Hair follicular keratinocyte (primary cell): Measurements from ENCODE around the gene KIAA2012. TPM values are rescaled to one million over a fixed set of nuclear protein-coding genes. Genes with fewer than 3 reads are reported as not detected.

Source experiments
- total RNA-seq: library from RNA; depleted of rRNA; stranded (reverse); fragments of >200 nt; gene quantifications from 2 replicates; pipeline ENCODE4 v1.2.3, GENCODE V29; 2015

Gene KIAA2012
- not detected in 2 replicates for total RNA-seq

GRCh38 chr2:202072737-202073401 lies at the start of gene KIAA2012:
KIAA2012 (plus strand) TSS chr2:202073255; CDS start chr2:202073628, 373 bp downstream.

GRCh38 chr2:202033317-202034248 lies 39.5 kb upstream of the KIAA2012 start, which contains the start of gene FZD7:
FZD7 (plus strand) TSS chr2:202033855; CDS start chr2:202034648, 793 bp downstream.

GRCh38 chr2:202238234-202239197 lies 165.5 kb downstream of the KIAA2012 start, which contains the start of gene SUMO1:
SUMO1 (minus strand) TSS chr2:202238597; CDS start chr2:202238451, 146 bp downstream.

Other genes with a start within 250 kb of the KIAA2012 start
- 2.7 and 6.5 TPM in 2 replicates for gene FZD7, start 39.4 kb upstream of the KIAA2012 start, total RNA-seq
- 102 and 104 TPM in 2 replicates for gene SUMO1, start 165.3 kb downstream of the KIAA2012 start, total RNA-seq
- 35.8 and 79.5 TPM in 2 replicates for gene NOP58, start 192.5 kb downstream of the KIAA2012 start, total RNA-seq